ENCODE measurements around the gene NFIA.
A peak's percentile ranks its signal among the peaks of the same experiment; 100 is the strongest.

The NFIA gene

DNA sequence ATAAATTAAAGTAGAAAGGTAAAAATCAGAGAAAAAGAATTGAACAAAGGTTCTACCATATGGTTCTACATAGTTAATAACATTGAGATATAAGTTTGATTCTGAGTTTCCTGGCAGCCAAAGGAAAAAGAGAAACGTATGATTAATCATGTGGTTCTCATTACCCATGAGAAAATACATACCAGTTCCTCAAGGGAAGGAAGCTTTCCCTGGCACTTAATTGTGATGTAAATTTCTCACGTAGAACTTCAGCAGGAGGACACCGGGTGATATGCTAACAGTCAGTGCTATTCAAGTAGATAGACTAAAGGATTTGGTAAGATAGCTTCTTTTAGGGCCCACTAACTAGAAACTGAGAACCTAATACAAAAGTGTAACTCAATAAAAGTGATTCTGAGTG, 218.5 kb downstream of the NFIA start:
- no peak overlapping the region for H3K4me3 ChIP-seq (replicated peaks in 1 of 2; ENCODE audit: low read depth in 2 of 2, low read length in 2 of 2)
- no peak for TF ChIP-seq CTCF (IDR thresholded peaks at IDR 0.05; ENCODE audit: low read depth, low read length)
- peak in 1 of 2 donors; percentile 64 for DNase-seq (ENCODE audit: low read depth in 2 of 2)

- TF ChIP-seq CTCF (IDR thresholded peaks at IDR 0.05; ENCODE audit: low read depth, low read length) = no peak
- no peak overlapping the region for H3K4me3 ChIP-seq (replicated peaks in 1 of 2; ENCODE audit: low read depth in 2 of 2, low read length in 2 of 2)
- DNase-seq (ENCODE audit: low read depth in 2 of 2) = peak; percentile 79 to 98
These were observed 219.7 kb downstream of the NFIA start for GRCh38 chr1:61301824-61302657.

GRCh38 chr1:61307422-61308142, 225.2 kb downstream of the NFIA start:
- TF ChIP-seq CTCF (IDR thresholded peaks at IDR 0.05; ENCODE audit: low read depth, low read length) = no peak
- DNase-seq (ENCODE audit: low read depth in 2 of 2) = no peak
- no peak overlapping the region for H3K4me3 ChIP-seq (replicated peaks in 1 of 2; ENCODE audit: low read depth in 2 of 2, low read length in 2 of 2)

DNA sequence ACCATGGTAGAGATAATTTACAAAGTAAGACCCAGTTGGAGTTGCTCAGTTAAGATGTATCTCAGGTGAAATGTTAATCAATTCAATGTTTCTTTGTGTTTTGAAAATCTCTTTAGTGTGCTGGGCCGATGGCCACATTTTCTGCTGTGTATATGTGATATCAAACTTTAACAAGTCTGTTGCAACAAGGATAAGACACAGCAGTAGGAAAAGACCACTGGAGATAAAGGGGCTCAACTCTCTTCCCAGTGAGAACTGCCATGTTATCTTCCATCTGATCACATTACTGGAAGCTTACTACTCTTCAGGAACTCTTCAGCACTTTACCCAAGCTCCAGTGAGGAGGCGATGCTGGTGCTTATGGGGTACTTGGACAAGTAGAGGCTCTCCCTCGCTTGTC, 227.7 kb downstream of the NFIA start:
- DNase-seq (ENCODE audit: low read depth in 2 of 2) = no peak
- H3K4me3 ChIP-seq (replicated peaks in 1 of 2; ENCODE audit: low read depth in 2 of 2, low read length in 2 of 2) = no peak overlapping the region
- no peak for TF ChIP-seq CTCF (IDR thresholded peaks at IDR 0.05; ENCODE audit: low read depth, low read length)

- H3K4me3 ChIP-seq (replicated peaks in 1 of 2; ENCODE audit: low read depth in 2 of 2, low read length in 2 of 2) = no peak overlapping the region
- DNase-seq (ENCODE audit: low read depth in 2 of 2) = no peak
- TF ChIP-seq CTCF (IDR thresholded peaks at IDR 0.05; ENCODE audit: low read depth, low read length) = no peak
These were observed 228.2 kb downstream of the NFIA start for GRCh38 chr1:61310538-61310937.

- DNase-seq (ENCODE audit: low read depth in 2 of 2) = no peak
- no peak overlapping the region for H3K4me3 ChIP-seq (replicated peaks in 1 of 2; ENCODE audit: low read depth in 2 of 2, low read length in 2 of 2)
- TF ChIP-seq CTCF (IDR thresholded peaks at IDR 0.05; ENCODE audit: low read depth, low read length) = no peak
These were observed 231.6 kb downstream of the NFIA start for GRCh38 chr1:61313906-61314422.
